Colonic mucosa (tissue), 4 donors: Measurements from ENCODE around the gene RAD17. TPM values are rescaled to one million over a fixed set of nuclear protein-coding genes. Genes with fewer than 3 reads are reported as not detected.
"Not testable (repeated sequence)": the region's sequence is repeated elsewhere in the genome, so short reads cannot be mapped to it uniquely, and the experiment has no call there.

Experiments
- DNase-seq: peaks from one replicate; pipeline ENCODE4 v3.0.0-alpha.2; 2020
- H3K27ac ChIP-seq: fragments of 200-600 bp; one replicate; pipeline ENCODE4 v1.8.0; 2021
- H3K27me3 ChIP-seq: fragments of 200-600 bp; one replicate; pipeline ENCODE4 v1.8.0; 2021
- H3K36me3 ChIP-seq: fragments of 200-600 bp; one replicate; pipeline ENCODE4 v1.8.0; 2021
- H3K4me1 ChIP-seq: fragments of 200-600 bp; one replicate; pipeline ENCODE4 v1.8.0; 2021; ENCODE audit warnings: mild to moderate bottlenecking
- H3K4me3 ChIP-seq: fragments of 200-600 bp; one replicate; pipeline ENCODE4 v1.8.0; 2021
- H3K9ac ChIP-seq, 2 donors: one replicate each; pipeline ENCODE4 v1.7.0; 2013; ENCODE audit warnings: control low read depth in 2 of 2, low read depth in 2 of 2, low read length in 2 of 2
- H3K9me3 ChIP-seq: fragments of 200-600 bp; one replicate; pipeline ENCODE4 v1.8.0; 2021
- intact Hi-C: fragments of 100-400 bp; cut with DNase I; formaldehyde crosslinking; loops from one replicate; pipeline ENCODE4 v1.14.1; 2022
- total RNA-seq, 2 donors: library from RNA; stranded (reverse); fragmentation: NEBNext Ultra II Directional in 1 of 2; extraction: Animal tissue kit (Norgen Biotek cat#: 25700) in 1 of 2; gene quantifications; one replicate each; pipeline ENCODE4 v1.2.1, GENCODE V29; 2021
- TF ChIP-seq, protein P1 (sequence below): fragments of 200-600 bp; IDR thresholded peaks from one replicate; pipeline ENCODE4 v1.8.0; 2022; ENCODE audit warnings: antibody characterized with exemption, mild to moderate bottlenecking
- donor health status: healthy.
- donor health status: DM: no; HTN: no; CAD: no.
- donor health status: DM: no; HTN: no; CAD: no.

Gene RAD17
- total RNA-seq, 2 donors from 2014 or later: 16.7 to 17.9 TPM

DNA sequence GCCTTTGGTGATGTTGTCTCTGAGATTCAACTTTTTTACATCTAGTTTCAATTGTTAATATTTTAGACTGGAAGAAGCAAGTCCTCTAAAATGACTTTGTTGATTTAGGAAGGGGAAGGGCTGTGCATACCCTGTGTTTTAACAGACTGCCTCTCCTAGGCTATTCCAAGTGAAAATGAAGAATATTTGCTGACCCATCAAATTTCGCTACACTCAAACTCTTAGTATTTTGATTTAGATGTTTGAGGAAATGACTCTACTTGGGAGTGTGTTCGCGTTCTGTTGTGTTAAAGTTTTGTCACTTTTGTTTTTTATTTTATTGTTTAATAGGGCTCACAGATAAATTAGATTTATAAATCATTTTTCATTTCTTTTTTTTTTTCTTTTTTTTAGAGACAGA is 48.9 kb downstream of the RAD17 start:
- H3K27ac ChIP-seq: no peak overlapping the region
- TF ChIP-seq, protein P1, sequence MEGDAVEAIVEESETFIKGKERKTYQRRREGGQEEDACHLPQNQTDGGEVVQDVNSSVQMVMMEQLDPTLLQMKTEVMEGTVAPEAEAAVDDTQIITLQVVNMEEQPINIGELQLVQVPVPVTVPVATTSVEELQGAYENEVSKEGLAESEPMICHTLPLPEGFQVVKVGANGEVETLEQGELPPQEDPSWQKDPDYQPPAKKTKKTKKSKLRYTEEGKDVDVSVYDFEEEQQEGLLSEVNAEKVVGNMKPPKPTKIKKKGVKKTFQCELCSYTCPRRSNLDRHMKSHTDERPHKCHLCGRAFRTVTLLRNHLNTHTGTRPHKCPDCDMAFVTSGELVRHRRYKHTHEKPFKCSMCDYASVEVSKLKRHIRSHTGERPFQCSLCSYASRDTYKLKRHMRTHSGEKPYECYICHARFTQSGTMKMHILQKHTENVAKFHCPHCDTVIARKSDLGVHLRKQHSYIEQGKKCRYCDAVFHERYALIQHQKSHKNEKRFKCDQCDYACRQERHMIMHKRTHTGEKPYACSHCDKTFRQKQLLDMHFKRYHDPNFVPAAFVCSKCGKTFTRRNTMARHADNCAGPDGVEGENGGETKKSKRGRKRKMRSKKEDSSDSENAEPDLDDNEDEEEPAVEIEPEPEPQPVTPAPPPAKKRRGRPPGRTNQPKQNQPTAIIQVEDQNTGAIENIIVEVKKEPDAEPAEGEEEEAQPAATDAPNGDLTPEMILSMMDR: no peak

DNA sequence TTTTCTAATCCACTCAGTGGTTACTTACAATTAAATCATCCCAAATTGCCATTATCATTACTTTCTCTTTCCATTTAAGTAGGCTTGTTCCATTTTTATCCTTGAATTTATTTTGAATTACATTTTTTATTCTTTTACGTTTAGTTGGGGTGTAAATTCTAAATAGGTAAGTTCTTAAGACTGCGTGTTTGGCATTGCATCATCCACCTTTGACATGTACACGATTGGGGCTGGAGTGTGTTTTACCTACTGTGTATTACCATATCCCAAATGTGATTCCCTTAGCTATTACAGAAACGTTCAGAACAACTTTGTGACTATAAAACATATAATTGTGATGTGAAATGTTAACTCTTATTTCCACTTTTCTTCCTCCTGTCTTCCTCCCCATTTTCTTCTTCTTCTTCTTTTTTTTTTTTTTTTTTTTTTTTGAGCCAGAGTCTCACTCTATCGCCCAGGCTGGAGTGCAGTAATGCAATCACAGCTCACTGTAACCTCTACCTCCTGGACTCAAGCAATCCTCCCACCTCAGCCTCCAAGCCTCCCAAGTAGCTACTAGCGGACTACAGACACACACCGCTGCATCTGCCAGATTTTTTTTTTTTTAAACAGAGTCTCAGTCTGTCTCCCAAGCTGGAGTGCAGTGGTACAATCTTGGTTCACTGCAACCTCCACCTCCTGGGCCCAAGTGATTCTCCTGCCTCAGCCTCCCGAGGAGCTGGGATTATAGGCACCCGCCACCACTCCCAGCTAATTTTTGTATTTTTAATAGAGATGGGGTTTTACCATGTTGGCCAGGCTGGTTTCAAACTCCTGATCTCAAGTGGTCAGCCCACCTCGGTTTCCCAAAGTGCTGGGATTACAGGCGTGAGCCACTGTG is 62.0 kb downstream of the RAD17 start:
- no peak for DNase-seq
- Histone ChIP-seq H3K9me3 (no peaks in the 10 kb centered on the region), H3K4me1 (no peaks in the 10 kb centered on the region), H3K4me3 (no peak overlapping the region), H3K27me3 (no peaks in the 10 kb centered on the region), H3K9ac (no peak overlapping the region), H3K27ac (no peak overlapping the region), H3K36me3 (no peaks in the 10 kb centered on the region)
- TF ChIP-seq, protein P1: no peak
- intact Hi-C loops: no loop called here

More for the DNA sequence above, 48.9 kb downstream of the RAD17 start:
- intact Hi-C loops: loop anchor here (10.0 kb wide), 1 partner anchor 76 kb away; the partner anchor contains the start of gene OCLN
- no peak overlapping the region for H3K4me3 ChIP-seq
- no peak overlapping the region for H3K9ac ChIP-seq
- DNase-seq: no peak
- H3K4me1 ChIP-seq: no peaks in the 10 kb centered on the region
- no peaks in the 10 kb centered on the region for H3K36me3 ChIP-seq
- no peaks in the 10 kb centered on the region for H3K27me3 ChIP-seq
- H3K9me3 ChIP-seq: no peaks in the 10 kb centered on the region

DNA sequence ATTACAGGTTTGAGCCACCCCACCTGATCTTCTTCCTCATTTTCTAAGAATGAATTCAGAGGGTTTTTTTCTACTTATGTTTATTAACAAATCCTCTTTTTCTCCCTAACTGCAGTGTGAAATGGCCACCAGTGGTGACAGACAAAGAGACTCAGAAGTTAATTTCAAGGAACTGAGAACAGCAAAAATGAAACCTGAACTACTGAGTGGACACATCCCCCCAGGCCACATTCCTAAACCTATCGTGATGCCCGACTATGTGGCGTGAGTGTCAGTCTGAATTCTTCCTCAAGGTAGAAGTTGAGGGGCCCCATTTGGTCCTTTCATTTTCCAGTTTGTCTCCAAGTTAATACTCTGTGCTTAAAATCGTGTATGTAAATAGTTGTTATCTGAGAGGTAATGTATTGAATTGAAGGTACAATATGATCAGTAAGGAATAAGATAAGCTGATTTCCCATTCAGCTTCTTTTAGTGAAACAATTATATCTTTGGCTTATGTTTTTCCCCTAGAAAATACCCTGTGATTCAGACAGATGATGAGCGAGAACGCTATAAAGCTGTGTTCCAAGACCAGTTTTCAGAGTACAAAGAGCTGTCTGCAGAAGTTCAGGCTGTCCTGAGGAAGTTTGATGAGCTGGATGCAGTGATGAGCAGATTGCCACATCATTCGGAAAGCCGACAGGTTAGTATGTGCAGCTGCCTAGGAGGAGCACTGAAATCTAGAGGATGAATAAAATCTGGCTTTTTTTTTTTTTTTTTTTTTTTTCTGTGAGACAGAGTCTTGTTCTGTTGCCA is 63.0 kb downstream of the RAD17 start:
- no peak overlapping the region for H3K9ac ChIP-seq
- intact Hi-C loops: no loop called here
- TF ChIP-seq, protein P1: no peak
- H3K36me3 ChIP-seq: no peaks in the 10 kb centered on the region
- H3K9me3 ChIP-seq: no peaks in the 10 kb centered on the region
- no peak overlapping the region for H3K27ac ChIP-seq
- H3K27me3 ChIP-seq: no peaks in the 10 kb centered on the region
- no peak overlapping the region for H3K4me3 ChIP-seq
- no peaks in the 10 kb centered on the region for H3K4me1 ChIP-seq
- DNase-seq: no peak

DNA sequence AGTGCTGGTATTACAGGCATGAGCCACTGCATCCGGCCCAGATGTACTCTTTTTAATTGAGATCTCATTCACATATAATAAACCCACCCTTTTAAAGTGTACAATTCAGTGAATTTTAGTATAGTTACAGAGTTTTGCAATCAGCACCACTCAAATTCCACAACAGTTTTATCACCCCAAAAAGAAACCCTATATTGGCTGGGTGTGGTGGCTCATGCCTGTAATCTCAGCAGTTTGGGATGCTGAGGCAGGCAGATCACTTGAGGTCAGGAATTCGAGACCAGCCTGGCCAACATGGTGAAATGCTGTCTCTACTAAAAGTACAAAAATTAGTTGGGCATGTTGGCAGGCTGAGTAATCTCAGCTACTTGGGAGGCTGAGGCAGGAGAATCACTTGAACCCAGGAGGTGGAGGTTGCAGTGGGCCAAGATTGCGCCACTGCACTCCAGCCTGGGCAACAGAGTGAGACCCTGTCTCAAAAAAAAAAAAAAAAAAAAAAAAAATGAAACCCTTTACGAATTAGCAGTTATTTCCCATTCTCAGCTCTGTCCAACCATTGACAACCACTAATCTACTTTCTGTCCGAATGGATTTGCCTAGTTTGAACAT is 65.8 kb downstream of the RAD17 start:
- DNase-seq, H3K4me3 ChIP-seq, H3K4me1 ChIP-seq, H3K36me3 ChIP-seq, H3K9me3 ChIP-seq, intact Hi-C loops, H3K27me3 ChIP-seq, H3K27ac ChIP-seq, H3K9ac ChIP-seq: not testable (repeated sequence)

DNA sequence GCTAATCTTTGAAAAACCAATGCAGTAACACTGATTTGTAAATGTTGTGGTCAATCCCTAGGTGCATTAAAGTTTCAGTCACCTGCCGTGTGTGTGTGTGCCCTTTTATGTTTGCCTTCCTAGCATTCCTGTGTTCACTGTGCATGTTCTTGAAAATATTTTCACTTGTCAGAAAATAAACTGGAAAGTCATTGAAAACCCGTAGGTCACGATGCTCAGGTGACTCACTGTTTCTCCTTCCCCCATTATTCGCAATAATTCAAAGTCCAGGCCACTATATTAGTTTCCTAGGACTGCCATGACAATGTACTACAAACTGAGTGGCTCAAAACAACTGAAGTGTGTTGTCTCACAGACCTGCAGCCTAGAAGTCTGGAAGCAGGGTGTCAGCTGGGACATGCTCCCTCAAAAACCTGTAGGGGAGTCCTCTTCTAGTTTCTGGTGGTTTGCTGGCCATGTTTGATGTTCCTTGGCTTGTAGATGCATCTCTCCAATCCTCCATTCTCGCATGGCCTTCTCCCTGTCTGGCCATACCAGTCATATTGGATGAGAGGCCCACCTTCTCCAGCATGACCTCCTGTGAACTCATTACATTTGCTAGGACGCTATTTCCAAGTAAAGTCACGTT is 74.6 kb downstream of the RAD17 start:
- no peak for DNase-seq
- Histone ChIP-seq H3K9me3 (no peaks in the 10 kb centered on the region), H3K4me3 (no peak overlapping the region), H3K36me3 (no peaks in the 10 kb centered on the region), H3K4me1 (no peaks in the 10 kb centered on the region), H3K27me3 (no peaks in the 10 kb centered on the region), H3K27ac (no peak overlapping the region), H3K9ac (no peak overlapping the region)
- intact Hi-C loops: no loop called here
- TF ChIP-seq, protein P1: no peak
